OCI-LY7 (cell line): Measurements from ENCODE around the gene TBC1D24.

Experiments
- EZH2phosphoT487 ChIP-seq: fragments of 200-600 bp; sonication (generic); IDR thresholded peaks from 2 replicates; pipeline ENCODE4 v1.6.1; 2018; ENCODE audit warnings: low read depth, borderline replicate concordance, mild to moderate bottlenecking, mixed run types, antibody characterized with exemption, low read length, moderate library complexity, mixed read lengths
- TF ChIP-seq, protein P1 (sequence below): fragments of 200-600 bp; sonication (generic); conservative IDR thresholded peaks from 2 replicates; pipeline ENCODE4 v1.5.1; 2014; ENCODE audit warnings: mild to moderate bottlenecking, antibody characterized with exemption, low read length, moderate library complexity, mixed read lengths

- TF ChIP-seq, protein P1, sequence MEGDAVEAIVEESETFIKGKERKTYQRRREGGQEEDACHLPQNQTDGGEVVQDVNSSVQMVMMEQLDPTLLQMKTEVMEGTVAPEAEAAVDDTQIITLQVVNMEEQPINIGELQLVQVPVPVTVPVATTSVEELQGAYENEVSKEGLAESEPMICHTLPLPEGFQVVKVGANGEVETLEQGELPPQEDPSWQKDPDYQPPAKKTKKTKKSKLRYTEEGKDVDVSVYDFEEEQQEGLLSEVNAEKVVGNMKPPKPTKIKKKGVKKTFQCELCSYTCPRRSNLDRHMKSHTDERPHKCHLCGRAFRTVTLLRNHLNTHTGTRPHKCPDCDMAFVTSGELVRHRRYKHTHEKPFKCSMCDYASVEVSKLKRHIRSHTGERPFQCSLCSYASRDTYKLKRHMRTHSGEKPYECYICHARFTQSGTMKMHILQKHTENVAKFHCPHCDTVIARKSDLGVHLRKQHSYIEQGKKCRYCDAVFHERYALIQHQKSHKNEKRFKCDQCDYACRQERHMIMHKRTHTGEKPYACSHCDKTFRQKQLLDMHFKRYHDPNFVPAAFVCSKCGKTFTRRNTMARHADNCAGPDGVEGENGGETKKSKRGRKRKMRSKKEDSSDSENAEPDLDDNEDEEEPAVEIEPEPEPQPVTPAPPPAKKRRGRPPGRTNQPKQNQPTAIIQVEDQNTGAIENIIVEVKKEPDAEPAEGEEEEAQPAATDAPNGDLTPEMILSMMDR: no peak
- no peak for TF ChIP-seq EZH2phosphoT487
These were observed 10.6 kb upstream of the TBC1D24 start for GRCh38 chr16:2464333-2464732.
